DND-41 (cell line): ENCODE results near the gene SOCS2.

Source experiments
- ATAC-seq: fragments of 200-7000 bp; cut with Tn5 transposase; 3 replicates; pipeline ENCODE4 v1.9.1; 2021; ENCODE audit warnings: low read depth; ENCODE audit not compliant: insufficient read depth
- DNase-seq: peaks from one replicate; pipeline ENCODE4 v3.0.0-alpha.2; 2020
- H2AFZ ChIP-seq: 2 replicates; pipeline ENCODE4 v1.6.0; 2012; ENCODE audit warnings: low read depth, low read length
- H3K27ac ChIP-seq: 2 replicates; pipeline ENCODE4 v1.5.1; 2012; ENCODE audit warnings: low read length, inconsistent platforms
- H3K27me3 ChIP-seq: fragments of 200-600 bp; sonication (generic); 2 replicates; pipeline ENCODE4 v1.6.0; 2012; ENCODE audit warnings: low read length, mild to moderate bottlenecking, inconsistent platforms; ENCODE audit not compliant: insufficient read depth, poor library complexity
- H3K36me3 ChIP-seq: 2 replicates; pipeline ENCODE4 v1.5.1; 2012; ENCODE audit warnings: low read length, inconsistent platforms; ENCODE audit not compliant: insufficient read depth
- H3K4me1 ChIP-seq: 2 replicates; pipeline ENCODE4 v1.5.1; 2012; ENCODE audit warnings: mild to moderate bottlenecking, low read length; ENCODE audit not compliant: insufficient read depth
- H3K4me2 ChIP-seq: 2 replicates; pipeline ENCODE4 v1.6.0; 2012; ENCODE audit warnings: mild to moderate bottlenecking, moderate library complexity, low read length, inconsistent platforms; ENCODE audit not compliant: insufficient read depth
- H3K4me3 ChIP-seq, 2 experiments: fragments of 200-600 bp in 1 of 2; shearing (Covaris generic) in 1 of 2; 2 replicates each; pipeline ENCODE4 v1.5.1; 2012 to 2016; ENCODE audit warnings: inconsistent platforms in 2 of 2, low read length in 2 of 2, mild to moderate bottlenecking in 2 of 2, low read depth in 1 of 2, moderate library complexity in 1 of 2
- H3K79me2 ChIP-seq: 2 replicates; pipeline ENCODE4 v1.6.0; 2012; ENCODE audit warnings: low read length, inconsistent platforms; ENCODE audit not compliant: insufficient read depth
- H3K9ac ChIP-seq: 2 replicates; pipeline ENCODE4 v1.6.0; 2012; ENCODE audit warnings: low read depth, mild to moderate bottlenecking, inconsistent platforms, low read length, moderate library complexity
- H3K9me3 ChIP-seq: 2 replicates; pipeline ENCODE4 v1.5.1; 2012; ENCODE audit warnings: low read length, moderate library complexity, mild to moderate bottlenecking, inconsistent platforms; ENCODE audit not compliant: insufficient read depth, severe bottlenecking
- H4K20me1 ChIP-seq: 2 replicates; pipeline ENCODE4 v1.6.0; 2012; ENCODE audit warnings: low read length; ENCODE audit not compliant: insufficient read depth
- EZH2 ChIP-seq: IDR thresholded peaks from 3 replicates; pipeline ENCODE4 v1.6.1; 2012; ENCODE audit warnings: borderline replicate concordance, low read depth, mild to moderate bottlenecking, moderate library complexity, low read length, inconsistent platforms; ENCODE audit not compliant: severe bottlenecking
- TF ChIP-seq, protein P1 (sequence below): IDR thresholded peaks from 2 replicates; pipeline ENCODE4 v1.5.1; 2012; ENCODE audit warnings: borderline replicate concordance, low read length, moderate library complexity, mild to moderate bottlenecking; ENCODE audit not compliant: poor library complexity, severe bottlenecking; ENCODE audit errors: extremely low read depth

Gene SOCS2

DNA sequence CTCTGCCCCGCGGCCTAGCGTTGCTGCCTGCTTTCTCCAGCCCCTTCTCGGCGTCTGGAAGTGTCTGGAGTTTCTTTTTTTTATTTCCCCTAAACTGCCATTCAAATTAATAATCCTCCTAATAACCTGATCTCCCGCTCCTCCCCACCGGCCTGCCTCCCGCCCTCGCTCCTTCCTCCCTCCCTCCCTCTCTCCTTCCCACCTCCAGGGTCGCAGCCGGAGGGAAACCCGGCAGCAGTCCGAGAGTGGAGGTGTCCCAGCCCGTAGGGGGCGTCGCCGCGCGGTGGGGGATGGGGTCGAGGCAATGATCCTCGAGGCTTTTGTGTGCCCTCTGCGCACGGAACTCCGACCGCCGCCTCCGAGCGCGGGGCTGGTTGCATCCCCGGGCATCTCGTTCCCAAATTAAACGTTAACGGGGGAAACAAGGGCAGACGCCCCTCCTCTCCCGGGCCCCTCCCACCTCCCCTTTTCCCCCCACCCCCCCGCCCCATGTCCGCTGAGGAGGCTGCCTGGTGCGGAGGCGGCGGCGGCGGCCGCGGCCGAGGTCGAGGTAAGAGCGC, 1.0 kb upstream of the SOCS2 start:
- ATAC-seq, result peak; percentile 48
- peaks cover 42% of the 10 kb centered on the region for H4K20me1 ChIP-seq
- H3K79me2 ChIP-seq, result peaks cover 82% of the 10 kb centered on the region
- H3K9ac ChIP-seq, result peak overlapping the region; percentile 98
- H2AFZ ChIP-seq, result peak overlapping the region; percentile 60
- DNase-seq, result peak; percentile 94
- H3K27me3 ChIP-seq, result no peaks in the 10 kb centered on the region
- peak overlapping the region; percentile 89 to 93 for H3K4me3 ChIP-seq
- H3K9me3 ChIP-seq, result no peaks in the 10 kb centered on the region
- H3K36me3 ChIP-seq, result peaks cover 56% of the 10 kb centered on the region
- TF ChIP-seq, protein P1, sequence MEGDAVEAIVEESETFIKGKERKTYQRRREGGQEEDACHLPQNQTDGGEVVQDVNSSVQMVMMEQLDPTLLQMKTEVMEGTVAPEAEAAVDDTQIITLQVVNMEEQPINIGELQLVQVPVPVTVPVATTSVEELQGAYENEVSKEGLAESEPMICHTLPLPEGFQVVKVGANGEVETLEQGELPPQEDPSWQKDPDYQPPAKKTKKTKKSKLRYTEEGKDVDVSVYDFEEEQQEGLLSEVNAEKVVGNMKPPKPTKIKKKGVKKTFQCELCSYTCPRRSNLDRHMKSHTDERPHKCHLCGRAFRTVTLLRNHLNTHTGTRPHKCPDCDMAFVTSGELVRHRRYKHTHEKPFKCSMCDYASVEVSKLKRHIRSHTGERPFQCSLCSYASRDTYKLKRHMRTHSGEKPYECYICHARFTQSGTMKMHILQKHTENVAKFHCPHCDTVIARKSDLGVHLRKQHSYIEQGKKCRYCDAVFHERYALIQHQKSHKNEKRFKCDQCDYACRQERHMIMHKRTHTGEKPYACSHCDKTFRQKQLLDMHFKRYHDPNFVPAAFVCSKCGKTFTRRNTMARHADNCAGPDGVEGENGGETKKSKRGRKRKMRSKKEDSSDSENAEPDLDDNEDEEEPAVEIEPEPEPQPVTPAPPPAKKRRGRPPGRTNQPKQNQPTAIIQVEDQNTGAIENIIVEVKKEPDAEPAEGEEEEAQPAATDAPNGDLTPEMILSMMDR, result peak; percentile 69
- no peak for TF ChIP-seq EZH2
- H3K4me1 ChIP-seq, result peaks cover 57% of the 10 kb centered on the region
- H3K4me2 ChIP-seq, result peak overlapping the region; percentile 91
- H3K27ac ChIP-seq, result peak overlapping the region; percentile 96

DNA sequence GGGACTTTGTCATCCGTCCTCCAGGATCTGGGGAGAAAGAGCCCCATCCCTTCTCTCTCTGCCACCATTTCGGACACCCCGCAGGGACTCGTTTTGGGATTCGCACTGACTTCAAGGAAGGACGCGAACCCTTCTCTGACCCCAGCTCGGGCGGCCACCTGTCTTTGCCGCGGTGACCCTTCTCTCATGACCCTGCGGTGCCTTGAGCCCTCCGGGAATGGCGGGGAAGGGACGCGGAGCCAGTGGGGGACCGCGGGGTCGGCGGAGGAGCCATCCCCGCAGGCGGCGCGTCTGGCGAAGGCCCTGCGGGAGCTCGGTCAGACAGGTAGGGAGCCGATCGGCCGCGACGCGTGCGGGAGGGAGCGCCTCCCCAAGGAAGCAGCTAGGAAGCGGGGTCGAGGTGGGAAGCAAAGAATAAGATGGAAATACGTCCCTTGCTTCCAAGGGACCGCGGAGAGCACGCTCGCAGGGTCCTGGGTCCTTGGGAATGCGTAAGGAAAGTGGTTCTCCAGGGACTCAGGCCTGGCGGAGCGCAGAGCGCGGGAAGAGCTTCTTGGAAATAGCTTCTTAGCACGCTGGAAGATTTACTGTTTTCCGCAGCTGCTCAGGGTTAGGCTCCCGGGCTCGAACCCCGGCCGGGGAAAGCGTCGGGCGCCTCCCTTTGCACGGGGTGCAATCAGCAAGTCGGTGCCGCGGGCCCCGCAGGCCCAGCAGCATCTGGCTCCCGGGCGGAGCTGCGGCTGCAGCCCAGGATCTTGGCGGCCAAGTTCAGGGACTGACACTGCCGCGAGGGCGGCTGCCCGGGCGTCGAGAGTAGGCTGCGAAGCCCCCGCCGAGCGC, 457 bp downstream of the SOCS2 start:
- H3K27me3 ChIP-seq, result no peaks in the 10 kb centered on the region
- DNase-seq, result peak; percentile 61
- H3K27ac ChIP-seq, result peak overlapping the region; percentile 96
- peak overlapping the region; percentile 91 for H3K4me2 ChIP-seq
- H2AFZ ChIP-seq, result peak overlapping the region; percentile 41; the same call in 1 of the 2 replicates
- H4K20me1 ChIP-seq, result peaks cover 54% of the 10 kb centered on the region
- no peak for ATAC-seq
- peaks cover 56% of the 10 kb centered on the region for H3K36me3 ChIP-seq
- H3K9me3 ChIP-seq, result no peaks in the 10 kb centered on the region
- peak overlapping the region; percentile 89 to 93 for H3K4me3 ChIP-seq
- peaks cover 72% of the 10 kb centered on the region for H3K4me1 ChIP-seq
- H3K79me2 ChIP-seq, result peaks cover 92% of the 10 kb centered on the region
- peak overlapping the region; percentile 98 for H3K9ac ChIP-seq
- TF ChIP-seq, protein P1, result peak; percentile 8
- no peak for TF ChIP-seq EZH2

DNA sequence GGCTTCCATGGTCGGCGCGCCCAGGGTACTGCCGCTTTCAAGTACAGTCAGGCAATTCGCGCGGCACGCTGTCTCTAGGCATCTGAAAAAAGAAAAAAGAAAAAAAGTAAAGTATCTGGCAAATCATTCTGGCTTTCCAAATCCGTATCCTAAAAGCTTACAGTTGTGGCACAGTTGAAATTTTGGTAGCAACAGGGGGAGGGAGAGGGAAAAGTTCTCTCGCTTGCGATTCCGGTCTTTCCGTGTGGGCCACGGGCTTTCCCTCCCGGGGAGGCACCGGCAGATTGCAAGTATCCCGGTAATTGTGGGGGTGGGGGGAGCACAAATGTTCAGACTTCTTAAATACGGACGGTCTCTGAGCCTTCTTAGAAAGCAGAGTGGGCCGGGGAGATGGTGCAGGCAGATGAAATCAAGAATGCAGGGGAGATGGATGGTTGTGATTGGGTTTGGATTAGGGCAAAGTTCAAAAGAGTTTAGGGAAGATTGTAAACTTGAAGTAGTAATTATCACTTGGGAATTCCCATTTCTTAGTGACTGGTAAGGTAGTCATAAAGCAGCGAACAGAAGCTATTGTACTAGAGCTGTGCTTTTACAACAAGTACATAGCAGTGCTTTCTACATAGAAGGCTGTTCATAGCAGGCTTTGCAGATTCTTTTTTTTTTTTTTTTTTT, 1.2 kb downstream of the SOCS2 start:
- H3K4me3 ChIP-seq, result peak overlapping the region; percentile 89 to 93
- no peaks in the 10 kb centered on the region for H3K27me3 ChIP-seq
- H3K4me2 ChIP-seq, result peak overlapping the region; percentile 91
- TF ChIP-seq, protein P1, result no peak
- TF ChIP-seq EZH2, result no peak
- peaks cover 63% of the 10 kb centered on the region for H3K36me3 ChIP-seq
- H4K20me1 ChIP-seq, result peaks cover 61% of the 10 kb centered on the region
- no peak for ATAC-seq
- H3K27ac ChIP-seq, result peak overlapping the region; percentile 96
- peaks cover 79% of the 10 kb centered on the region for H3K4me1 ChIP-seq
- DNase-seq, result peak; percentile 61
- H3K79me2 ChIP-seq, result peaks cover 94% of the 10 kb centered on the region
- H3K9me3 ChIP-seq, result no peaks in the 10 kb centered on the region
- H2AFZ ChIP-seq, result peak overlapping the region; percentile 41; the same call in 1 of the 2 replicates
- peak overlapping the region; percentile 98 for H3K9ac ChIP-seq
